Measurements from ENCODE around the gene GPR15LG.

GPR15LG gene

GRCh38 chr10:84172467-84173356 lies 889 bp upstream of the GPR15LG start:
- no peak for DNase-seq (ENCODE audit: low read depth in 2 of 2)
- H3K4me3 ChIP-seq (replicated peaks in 1 of 2; ENCODE audit: low read depth in 2 of 2, low read length in 2 of 2), result no peak overlapping the region
- TF ChIP-seq CTCF (IDR thresholded peaks at IDR 0.05; ENCODE audit: low read depth, low read length), result no peak

GRCh38 chr10:84175436-84175835 lies 1.8 kb downstream of the GPR15LG start:
- TF ChIP-seq CTCF (IDR thresholded peaks at IDR 0.05; ENCODE audit: low read depth, low read length), result no peak
- DNase-seq (ENCODE audit: low read depth in 2 of 2), result no peak
- H3K4me3 ChIP-seq (replicated peaks in 1 of 2; ENCODE audit: low read depth in 2 of 2, low read length in 2 of 2), result no peak overlapping the region

- no peak for TF ChIP-seq CTCF (IDR thresholded peaks at IDR 0.05; ENCODE audit: low read depth, low read length)
- DNase-seq (ENCODE audit: low read depth in 2 of 2), result no peak
- no peak overlapping the region for H3K4me3 ChIP-seq (replicated peaks in 1 of 2; ENCODE audit: low read depth in 2 of 2, low read length in 2 of 2)
Measured at GRCh38 chr10:84176351-84176750, 2.8 kb downstream of the GPR15LG start.

- DNase-seq (ENCODE audit: low read depth in 2 of 2), result no peak
- no peak overlapping the region for H3K4me3 ChIP-seq (replicated peaks in 1 of 2; ENCODE audit: low read depth in 2 of 2, low read length in 2 of 2)
- TF ChIP-seq CTCF (IDR thresholded peaks at IDR 0.05; ENCODE audit: low read depth, low read length), result no peak
Measured at GRCh38 chr10:84176836-84177474, 3.4 kb downstream of the GPR15LG start.

- no peak for DNase-seq (ENCODE audit: low read depth in 2 of 2)
- no peak overlapping the region for H3K4me3 ChIP-seq (replicated peaks in 1 of 2; ENCODE audit: low read depth in 2 of 2, low read length in 2 of 2)
Measured at GRCh38 chr10:84177541-84178141, 4.0 kb downstream of the GPR15LG start.

GRCh38 chr10:84178160-84178609 lies 4.6 kb downstream of the GPR15LG start:
- no peak overlapping the region for H3K4me3 ChIP-seq (replicated peaks in 1 of 2; ENCODE audit: low read depth in 2 of 2, low read length in 2 of 2)
- no peak for DNase-seq (ENCODE audit: low read depth in 2 of 2)
- TF ChIP-seq CTCF (IDR thresholded peaks at IDR 0.05; ENCODE audit: low read depth, low read length), result no peak

More at GRCh38 chr10:84177541-84178141, 4.0 kb downstream of the GPR15LG start:
- no peak for TF ChIP-seq CTCF (IDR thresholded peaks at IDR 0.05; ENCODE audit: low read depth, low read length)

Data from cardiac fibroblast (primary cell).